ENCODE measurements around the gene ZNF469. TPM values are rescaled to one million over a fixed set of nuclear protein-coding genes. Genes with fewer than 3 reads are reported as not detected.

The ZNF469 gene
- polyA plus RNA-seq, 1 donor: 1.2 TPM

DNA sequence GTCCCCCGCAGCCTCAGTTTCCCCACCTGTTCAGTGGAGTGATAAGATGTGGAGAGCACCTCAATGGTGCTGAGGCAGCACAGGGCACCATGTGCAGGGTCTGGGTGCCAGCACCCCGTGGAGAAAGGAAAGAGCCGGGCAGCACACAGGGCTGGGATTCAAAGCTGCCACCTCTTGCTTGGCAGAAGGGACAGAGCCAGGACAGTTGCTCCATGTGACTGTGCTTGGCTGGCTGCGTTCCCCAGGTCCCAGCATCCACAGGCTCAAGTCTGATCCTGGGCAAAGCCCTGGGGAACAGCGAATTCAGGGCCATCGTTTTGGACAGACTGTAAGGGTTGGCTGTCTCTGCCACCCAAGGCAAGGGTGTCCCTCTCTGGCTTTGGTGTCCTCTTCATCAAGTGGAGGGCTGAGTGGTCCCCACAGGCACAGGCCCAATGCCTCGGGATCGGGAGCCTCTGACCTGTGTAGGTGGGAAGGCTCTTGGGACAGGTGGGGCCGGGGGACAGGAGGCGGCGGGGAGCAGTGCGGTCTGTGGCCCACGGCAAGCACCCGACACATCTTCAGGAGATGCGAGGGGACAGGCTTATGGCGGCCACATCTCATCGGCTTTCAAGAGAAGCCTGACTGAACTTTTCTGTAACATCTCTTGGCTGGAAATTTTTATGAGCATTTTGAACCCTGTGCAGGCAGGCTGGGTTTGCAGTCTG lies 8.5 kb downstream of the ZNF469 start:
- DNase-seq: no peak

DNA sequence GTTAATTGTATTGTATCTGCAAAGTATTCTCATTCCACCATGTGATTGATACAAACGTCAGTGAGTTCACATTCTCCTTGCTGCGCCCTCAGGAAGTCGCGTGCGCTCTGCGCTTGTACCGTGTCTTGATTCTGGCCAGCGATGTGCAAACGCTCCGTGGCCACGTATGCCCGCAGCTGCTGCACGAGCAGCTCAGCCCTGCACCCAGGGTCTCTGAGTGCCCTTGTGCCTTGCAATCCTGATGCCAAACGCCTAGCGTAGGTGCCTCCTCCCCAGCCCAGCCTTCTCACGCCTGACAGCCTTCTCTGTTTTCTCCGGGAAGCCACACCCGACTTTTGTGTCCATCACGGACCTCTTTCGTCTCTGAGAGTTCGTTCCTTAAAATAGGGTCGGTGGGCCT lies 9.4 kb downstream of the ZNF469 start:
- DNase-seq: no peak

DNA sequence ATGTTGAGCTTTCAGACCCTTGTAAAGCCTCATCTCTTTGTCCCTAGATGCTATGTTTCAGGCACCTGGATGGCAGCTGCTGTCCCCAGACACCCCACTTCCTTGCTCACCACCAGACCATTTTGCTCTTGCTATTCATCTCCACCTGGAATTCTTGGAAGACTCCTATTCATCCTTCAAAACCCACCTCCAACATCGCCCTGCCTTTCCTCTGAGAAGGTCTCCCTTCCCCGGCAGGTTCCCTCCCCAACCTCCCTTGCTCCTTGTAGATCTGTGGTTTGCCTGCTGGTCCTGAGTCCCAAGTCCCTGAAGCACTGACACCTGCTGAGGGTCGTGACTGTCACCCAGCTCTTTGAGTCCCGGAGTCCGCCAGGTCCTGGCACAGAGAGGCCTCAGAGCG lies 9.9 kb downstream of the ZNF469 start:
- DNase-seq: no peak

DNA sequence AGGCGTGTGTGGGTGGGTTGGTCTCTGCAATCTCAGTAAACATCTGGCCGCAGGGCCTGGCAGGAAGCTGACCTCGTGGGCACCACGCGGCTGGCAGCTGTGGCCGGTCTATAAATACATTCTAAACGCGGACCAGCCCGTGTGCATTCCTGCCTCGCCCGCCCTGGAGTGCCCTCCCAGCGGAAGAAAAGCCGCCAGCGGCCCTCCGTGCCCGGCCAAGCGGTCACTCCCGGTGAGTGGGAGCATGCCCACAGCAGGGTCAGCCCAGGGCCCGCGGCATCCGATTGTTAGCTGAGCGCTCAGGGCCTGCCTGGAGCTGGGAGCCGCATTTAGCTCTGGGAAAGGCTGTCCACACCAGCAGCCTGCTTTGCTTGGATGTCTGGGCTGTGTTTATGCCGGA lies 10.3 kb downstream of the ZNF469 start:
- no peak for DNase-seq

DNA sequence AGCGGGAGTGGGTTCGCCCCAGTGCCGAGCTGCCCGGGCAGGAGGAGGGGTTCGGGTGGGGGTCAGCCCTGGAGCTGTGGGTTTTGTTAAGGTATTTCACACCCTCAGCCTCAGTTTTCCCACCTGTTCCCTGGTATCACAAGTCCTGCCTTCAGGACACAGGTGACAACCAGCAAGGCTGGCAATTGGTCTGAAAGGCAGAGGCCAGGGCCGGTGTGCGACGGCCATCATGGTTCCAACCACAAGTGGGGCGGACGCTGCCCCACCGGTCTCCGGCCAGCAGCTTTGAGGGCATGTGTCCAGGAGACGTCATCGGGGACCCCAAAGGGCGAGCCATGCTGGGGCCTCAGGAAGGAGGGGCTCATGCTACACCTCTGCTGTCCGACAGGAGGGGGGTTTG lies 10.8 kb downstream of the ZNF469 start:
- no peak for DNase-seq

DNA sequence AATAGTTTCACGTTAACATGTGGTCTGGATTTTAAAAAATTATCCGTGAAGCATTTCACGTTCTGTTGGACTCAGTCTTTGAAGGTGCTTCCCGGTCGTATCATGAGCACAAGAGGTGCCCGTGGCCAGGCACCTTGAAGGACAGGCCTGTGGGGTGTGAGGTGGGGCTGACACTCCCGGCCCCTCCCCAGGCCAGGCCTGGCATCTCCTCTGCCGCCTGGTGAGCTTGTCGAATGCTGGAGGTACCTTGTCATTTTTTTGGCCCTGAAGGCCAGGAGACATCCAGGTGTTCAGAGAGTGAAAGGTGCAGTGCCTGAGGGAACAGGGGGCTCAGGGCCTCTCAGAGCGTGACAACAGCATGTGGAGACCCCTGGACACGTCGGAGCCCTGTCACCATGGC lies 11.7 kb downstream of the ZNF469 start:
- no peak for DNase-seq

DNA sequence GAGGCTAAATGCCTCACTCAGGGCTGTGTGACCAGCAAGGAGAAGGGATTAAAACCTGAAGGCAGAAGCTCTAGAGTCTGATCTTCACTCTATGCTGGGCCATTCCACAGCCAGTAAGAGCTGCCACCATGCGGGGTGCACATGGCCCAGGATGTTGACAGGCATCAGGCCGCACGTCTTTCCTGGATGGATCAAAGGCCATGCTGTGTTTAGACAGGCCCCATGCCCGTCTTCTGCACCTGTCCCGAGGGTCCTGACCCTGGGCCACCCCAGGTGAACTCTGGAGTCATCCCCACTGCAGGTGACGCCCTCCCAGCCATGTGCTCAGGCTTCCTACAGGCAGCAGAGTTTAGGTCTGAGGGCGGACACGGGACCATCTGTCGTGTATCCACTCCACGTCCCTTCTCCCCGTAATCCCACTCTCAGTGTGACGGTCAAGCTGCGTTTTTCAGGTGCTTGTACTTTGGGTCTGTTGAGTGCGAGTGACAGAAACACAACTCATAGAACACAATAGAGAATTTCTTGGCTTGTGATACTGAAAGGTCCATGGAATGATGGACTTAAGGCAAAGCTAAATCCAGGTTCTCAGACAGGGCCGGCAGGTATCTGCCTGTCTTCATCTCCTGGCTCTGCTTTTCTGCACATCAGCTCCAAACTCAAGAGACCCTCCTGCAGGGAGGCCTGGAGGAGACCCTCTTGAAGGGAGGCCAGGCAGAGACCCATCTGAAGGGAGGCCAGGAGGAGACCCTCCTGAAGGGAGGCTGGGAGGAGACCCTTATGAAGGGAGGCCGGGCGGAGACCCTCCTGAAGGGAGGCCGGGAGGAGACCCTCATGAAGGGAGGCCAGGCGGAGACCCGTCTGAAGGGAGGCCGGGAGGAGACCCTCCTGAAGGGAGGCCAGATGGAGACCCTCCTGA lies 13.2 kb downstream of the ZNF469 start:
- DNase-seq: no peak

DNA sequence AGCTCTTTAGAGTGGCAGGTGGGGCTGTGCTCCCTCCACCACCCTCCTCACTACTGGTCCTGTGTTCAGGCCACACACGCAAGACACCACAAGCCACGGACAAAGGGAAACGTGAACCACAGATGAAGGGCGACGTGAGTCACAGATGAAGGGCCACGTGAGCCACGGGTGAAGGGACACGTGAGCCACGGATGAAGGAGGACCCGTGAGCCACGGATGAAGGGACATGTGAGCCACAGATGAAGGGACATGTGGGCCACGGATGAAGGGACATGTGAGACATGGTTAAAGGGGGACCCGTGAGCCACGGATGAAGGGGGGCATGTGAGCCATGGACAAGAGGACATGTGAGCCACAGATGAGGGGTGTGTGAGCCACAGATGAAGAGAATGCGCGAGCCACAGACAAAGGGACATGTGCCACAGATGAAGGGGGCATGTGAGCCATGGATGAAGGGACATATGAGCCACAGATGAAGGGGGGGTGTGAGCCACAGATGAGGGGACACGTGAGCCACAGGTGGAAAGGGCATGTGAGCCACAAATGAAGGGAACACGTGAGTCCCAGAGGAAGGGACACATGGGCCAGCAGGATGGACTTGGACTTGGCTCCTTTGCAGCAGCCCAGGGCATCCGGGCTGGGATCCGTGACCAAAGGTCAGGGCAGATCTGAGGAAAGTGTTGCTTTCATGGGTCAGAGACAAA lies 15.6 kb downstream of the ZNF469 start:
- DNase-seq: no peak

DNA sequence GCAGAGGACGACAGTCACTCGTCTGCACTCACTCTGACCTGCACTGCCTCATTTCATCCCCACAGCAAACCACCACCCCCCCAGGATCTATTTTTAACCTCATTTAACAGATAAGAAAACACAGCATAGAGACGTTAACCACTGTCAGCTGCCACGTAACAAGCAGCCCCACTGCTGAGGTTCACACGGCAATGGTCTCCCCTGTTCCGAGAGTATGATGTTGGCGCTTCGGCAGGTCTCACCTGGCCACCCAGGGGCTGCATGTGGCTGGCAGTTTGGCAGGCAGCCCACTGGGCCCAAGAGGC lies 16.1 kb downstream of the ZNF469 start:
- no peak for DNase-seq

DNA sequence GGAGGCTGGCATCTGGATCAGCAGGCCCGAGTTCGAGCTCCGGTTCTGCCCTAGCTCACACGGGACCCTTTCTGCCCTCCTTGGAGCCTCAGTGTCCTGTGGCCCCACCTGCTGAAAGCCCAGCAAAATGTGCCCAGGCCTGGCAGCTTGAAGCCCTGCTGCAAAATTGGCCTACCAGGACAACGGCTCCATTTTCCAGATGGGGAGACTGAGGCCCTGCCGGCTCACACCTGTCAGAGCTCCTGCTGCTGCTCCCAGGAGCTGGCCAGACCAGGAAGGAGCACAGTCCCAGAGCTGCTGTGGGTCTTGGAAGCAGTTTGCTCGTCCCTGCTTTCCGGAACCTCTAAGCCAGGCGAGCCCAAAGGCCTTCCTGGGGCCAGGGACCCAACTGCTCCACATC lies 17.4 kb downstream of the ZNF469 start:
- DNase-seq: no peak

DNA sequence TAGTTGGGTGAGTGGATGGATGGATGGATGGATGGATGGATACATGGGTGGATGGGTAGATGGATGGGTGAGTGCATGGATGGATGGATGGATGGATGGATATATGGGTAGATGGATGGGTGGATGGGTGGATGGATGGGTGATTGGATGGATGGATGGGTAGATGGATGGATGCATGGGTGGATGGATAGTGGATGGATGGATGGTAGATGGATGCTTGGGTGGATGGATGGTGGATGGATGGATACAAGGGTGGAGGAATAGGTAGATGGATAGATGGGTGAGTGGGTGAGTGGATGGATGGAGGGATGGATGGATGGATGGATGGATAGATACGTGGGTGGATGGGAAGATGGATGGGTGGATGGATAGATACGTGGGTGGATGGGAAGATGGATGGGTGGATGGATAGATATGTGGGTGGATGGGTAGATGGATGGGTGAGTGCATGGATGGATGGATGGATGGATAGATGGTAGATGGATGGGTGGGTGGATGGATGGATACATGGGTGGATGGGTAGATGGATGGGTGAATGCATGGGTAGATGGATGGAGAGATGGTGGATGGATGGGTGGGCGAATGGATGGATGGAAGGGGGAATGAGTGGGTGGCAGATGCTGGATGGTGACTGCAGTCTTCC lies 19.0 kb downstream of the ZNF469 start:
- no peak for DNase-seq

DNA sequence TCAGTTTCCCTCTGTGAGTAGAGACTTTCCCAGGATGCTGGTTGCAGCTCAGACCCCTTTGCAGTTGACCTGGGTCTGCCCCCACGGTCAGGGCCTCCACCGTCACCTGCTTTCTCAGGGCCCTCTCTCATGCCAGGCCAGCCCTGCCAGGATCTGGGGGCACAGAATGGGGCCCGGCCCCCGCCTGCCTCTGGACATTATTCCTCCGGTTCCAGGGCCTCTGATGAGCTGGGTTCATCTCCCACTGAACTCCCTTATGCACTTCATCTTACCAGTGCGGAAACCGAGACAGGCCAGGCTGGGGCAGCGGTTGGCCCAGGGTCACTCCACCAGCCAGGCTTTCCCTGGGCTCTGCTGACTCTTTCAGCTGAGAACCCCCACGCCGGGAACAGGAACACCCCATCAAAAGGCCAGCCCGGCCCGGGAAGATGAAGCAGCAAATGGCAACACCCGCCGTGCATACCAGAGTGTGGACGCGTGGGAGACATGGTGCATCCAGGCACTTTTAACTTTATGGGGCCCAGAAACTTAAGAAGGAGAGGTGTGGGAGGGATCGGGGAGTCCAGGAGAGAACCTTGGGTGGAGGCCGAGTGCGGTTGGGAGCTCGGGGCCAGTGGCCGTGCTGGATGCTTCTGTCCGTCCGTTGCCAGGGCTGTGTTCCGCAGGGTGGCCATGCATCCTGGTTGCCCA lies 19.9 kb downstream of the ZNF469 start:
- no peak for DNase-seq

DNA sequence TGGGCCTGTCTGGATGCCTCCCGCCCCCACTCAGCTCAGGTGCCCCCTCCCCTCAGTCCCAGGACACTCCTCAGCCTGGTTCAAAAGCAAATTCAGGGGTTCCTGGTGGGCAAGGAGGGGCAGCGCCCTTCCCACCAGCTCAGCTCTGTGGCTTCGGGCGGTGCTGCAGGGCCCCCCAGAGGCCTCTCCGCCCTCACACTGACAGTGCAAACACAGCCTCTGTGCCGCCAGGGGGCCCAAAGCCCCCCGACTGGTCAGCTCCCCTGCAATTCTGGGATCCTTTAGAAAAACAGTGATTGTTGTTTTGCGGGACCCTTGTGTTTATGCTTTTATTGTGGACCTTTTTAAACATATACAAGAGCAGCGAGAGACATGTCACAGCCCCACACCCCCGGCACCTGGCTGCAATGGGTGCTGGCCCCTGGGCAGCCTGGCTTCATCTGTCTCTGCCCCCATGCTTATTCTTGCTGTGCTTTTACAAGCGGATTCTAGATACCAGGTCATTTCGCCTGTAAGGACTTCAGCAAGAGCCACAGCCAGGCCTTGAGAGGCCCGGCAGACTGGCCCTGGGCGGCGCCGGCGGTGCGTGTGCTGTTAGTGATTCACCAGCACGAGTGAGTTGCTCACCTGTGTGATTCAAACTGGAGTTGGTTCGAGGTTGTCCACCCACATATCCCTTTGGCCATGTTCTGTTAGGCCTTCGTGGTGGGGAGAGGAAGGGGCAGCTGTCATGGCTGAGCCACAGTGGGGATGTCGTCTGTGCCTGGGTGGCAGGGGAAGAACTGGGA lies 21.2 kb downstream of the ZNF469 start:
- no peak for DNase-seq

DNA sequence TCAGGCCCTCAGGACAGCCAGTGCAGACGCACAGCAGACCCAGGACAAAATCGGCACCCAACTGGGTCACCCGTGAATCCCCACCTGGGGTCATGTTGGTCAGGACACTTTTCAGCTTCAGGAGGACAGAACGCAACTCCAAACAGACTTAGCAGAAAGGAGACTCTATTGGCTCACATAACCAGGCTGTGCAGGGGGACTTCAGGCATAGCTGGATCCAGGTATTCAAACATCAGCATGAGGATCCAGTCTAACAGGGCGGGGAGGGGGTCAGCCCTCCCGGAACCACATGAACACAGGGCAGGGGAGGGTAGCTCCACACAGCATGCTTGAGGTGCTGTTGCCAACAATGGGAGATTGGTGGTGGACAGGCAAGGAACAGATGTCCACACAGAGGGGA lies 22.0 kb downstream of the ZNF469 start:
- DNase-seq: no peak

DNA sequence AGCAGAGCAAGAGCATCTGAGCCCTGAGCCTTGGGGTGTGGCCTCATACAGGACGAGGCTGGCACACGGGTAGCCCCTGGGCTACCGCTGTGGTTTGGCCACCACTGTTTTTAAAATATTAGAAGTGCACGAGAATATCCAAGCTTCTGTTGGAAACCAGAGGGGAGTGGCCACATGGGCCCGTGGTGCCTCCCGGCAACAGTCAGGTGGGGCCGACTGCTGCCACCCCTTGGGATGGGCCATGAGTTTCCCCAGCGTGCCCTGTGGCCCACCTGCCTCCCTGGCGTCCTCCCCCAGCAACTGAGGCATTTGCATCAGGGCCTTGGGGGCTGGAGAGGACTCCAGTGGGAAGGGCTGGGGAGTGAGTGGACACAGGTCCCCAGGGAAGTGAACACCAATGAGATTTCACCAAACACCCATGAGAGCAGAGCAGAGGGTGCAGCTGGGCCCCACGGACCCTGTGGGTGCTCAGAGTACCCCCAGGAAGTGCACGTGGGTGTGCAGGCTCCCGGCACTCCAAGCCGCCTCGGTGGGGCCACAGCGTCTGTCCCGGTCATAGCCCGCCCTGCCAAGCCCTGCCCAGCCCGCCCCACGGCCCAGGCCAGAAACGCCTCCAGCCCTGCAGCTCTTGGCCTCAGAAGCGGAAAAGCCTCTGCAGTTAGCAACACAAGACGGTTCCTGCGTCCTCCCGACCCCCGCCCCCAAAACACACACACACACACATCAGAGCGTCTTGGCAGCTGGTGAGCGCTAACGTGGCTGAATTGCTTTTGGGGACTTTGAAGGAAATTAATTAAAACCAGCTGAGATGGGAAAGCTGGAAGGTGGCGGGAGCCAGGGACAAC lies 22.7 kb downstream of the ZNF469 start:
- DNase-seq: no peak

DNA sequence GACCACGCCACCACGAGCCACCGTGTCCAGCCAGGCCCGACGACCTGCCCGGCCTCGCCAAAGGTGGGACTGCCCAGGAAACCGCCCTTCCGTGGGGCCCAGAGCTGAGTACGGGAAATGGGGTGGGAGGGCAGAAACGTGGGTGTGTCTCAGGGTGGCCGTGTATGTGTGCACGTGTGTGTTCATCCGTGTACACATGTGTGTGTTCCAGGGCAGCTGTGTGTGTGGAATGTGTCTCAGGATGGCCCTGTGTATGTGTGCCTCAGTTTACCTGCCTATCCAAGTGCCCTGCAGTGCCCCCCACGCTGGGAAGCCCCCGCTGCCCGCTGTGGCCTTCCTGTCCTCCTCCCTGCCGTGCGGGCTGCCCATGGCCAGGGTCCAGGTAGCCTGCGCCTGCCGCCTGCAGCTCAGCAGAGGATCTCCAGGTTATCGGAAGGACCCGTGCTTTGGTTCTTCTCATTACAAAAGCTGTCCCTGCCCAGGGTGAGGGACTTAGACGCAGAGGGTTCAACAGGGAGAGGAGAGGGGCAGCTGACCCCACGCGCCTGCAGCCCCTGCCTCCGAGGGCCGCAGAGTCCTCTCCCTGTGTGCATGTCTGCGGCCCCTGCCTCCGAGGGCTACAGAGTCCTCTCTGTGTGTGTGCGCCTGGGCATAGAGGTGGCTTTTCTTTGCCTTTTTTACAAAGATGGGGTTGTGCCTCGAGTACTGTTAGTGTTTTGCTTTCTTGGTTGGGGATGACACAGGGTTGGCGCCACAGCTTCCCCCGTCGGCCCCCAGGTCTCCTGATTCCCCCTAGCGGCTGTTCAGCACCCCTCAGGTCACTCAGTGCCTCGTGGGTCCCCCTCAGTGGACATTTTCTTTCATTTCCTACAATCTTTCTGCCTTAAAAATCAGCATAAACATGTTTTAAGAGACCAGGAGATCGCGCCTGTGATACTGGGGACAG lies 23.6 kb downstream of the ZNF469 start:
- no peak for DNase-seq

DNA sequence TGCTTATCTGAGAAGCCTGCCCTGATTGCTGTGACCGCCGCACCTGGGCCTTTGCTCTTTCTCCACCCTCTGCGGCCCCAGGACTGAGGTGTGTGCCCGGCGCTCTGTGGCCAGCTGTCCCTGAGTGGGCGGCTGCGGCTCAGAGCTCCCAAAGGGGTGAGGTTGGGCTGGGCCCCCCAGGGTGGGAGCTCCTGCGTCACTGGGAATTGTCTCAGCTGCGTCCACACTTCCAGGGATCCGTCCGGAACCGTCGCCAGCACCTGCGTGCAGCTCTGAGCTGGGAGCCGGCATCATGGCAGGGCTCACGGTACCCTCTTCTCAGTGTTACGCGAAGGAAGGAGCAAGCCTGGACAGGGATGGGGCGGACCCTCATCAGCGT lies 24.3 kb downstream of the ZNF469 start:
- no peak for DNase-seq

DNA sequence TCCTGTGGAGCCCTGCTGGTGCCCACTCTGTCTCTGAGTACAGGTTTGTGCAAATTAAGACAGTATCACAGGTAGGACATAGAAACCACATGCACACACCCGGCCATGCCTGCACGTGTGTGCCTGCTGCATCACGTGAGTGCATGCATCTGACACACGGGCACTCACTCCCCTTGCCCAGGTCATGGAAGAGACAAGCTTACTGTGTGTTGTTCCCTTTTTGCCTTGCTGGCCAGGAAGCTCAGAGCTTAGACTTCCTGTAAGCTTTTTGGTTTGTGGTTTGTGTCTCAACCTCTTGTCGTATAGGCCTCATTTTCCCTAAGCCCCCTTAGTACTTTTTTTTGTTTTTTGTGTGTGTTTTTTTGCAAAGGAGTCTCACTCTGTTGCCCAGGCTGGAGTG lies 25.0 kb downstream of the ZNF469 start:
- DNase-seq: no peak

DNA sequence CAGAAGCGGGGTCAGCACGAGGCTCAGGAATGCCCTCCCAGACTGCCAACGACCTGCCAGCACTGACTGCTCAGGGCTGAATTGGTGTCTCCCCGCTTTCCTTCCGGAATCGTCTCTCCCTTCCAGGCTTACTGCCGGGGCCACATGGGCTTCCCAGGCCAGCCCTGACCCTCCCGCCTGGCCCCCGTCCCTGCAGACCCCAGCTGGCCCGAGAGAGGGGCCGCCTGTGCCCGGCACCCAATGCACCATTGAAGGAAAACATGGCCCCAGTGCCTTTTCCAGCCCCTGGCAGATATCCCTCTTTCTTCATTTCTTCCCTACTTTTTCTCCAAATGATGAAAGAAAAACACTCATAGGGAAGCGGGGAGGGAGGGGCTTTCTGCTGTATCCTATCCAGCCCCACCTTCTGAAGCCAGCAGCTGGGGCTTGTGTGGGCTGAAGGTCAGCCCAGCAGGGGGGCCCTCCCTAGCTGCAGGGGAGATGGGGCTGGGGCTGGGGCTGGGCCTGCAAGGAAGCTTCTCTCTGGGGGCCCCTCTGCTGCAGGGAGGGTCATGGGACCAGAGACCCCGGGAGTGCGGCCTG lies 25.9 kb downstream of the ZNF469 start:
- no peak for DNase-seq

Data from left kidney (tissue), 2 donors.